CD1c-positive myeloid dendritic cell (primary cell): ENCODE measurements around the gene GPHN.

Experiments used
- DNase-seq: peaks from one replicate; pipeline ENCODE4 v3.0.0-alpha.2; 2016; ENCODE audit errors: extremely low spot score

GPHN gene

GRCh38 chr14:66600416-66600815 lies 92.5 kb downstream of the GPHN start:
- no peak for DNase-seq

- DNase-seq = no peak
Measured at GRCh38 chr14:66601932-66602578, 94.1 kb downstream of the GPHN start.

GRCh38 chr14:66603945-66604344 lies 96.0 kb downstream of the GPHN start:
- DNase-seq = no peak

DNA sequence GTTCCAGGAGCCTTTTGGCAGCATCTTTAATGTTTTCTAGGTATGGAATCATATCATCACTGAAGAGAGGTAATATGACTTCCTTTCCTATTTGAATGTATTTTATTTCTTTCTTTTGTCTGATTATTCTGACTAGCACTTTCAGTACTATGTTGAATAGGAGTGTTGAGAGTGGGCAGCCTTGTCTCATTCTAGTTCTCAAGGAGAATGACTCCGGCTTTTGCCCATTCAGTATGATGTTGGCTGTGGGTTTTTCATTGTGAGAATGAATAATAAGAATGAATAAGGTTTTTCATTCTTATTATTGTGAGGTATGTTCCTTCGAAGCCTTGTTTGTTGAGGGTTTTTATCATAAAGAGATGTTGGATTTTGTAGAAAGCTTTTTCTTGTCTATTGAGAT lies 98.9 kb downstream of the GPHN start:
- DNase-seq = no peak

- no peak for DNase-seq
Measured at GRCh38 chr14:66610154-66610563, 102.2 kb downstream of the GPHN start.

GRCh38 chr14:66613344-66613743 lies 105.4 kb downstream of the GPHN start:
- DNase-seq = no peak

- DNase-seq = no peak
Measured at GRCh38 chr14:66619952-66620351, 112.0 kb downstream of the GPHN start.

GRCh38 chr14:66623838-66624237 lies 115.9 kb downstream of the GPHN start:
- DNase-seq = no peak

GRCh38 chr14:66624336-66624937 lies 116.5 kb downstream of the GPHN start:
- peak; percentile 12 for DNase-seq

DNA sequence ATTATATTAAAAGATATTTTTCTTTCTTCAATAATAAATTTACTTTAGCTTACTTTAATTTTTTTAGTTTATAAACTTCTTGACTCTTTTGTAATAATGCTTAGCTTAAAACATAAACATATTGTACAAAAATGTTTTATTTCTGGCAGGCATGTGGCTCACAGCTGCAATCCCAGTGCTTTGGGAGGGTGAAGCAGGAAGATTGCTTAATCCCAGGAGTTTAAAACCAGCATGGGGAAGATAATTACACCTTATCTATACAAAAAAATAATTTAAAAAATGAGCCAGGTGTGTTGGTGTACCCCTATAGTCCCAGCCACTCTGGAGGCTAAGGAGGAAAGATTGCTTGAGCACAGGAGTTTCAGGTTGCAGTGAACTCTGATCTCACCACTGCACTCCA lies 120.7 kb downstream of the GPHN start:
- DNase-seq = no peak

- no peak for DNase-seq
Measured at GRCh38 chr14:66629499-66629898, 121.6 kb downstream of the GPHN start.

DNA sequence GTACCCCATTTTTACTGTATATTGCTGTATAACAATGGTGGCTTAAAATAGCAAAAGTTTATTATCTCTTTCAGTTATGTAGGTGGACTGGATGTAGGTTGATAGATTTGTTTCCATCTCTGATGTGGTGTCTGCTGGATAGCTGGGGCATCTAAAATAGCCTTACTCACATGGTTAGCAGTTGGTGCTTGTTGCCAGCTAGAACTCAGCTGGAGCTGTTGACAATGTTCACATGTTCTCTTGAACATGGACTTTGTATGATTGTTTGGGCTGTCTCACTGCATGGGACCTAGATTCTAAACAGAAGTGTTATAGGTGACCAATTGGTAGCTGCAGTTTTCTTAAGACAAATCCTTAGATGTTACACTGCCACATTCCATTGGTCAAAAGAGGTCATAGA lies 126.9 kb downstream of the GPHN start:
- DNase-seq = no peak

GRCh38 chr14:66635435-66635834 lies 127.5 kb downstream of the GPHN start:
- DNase-seq = no peak

DNA sequence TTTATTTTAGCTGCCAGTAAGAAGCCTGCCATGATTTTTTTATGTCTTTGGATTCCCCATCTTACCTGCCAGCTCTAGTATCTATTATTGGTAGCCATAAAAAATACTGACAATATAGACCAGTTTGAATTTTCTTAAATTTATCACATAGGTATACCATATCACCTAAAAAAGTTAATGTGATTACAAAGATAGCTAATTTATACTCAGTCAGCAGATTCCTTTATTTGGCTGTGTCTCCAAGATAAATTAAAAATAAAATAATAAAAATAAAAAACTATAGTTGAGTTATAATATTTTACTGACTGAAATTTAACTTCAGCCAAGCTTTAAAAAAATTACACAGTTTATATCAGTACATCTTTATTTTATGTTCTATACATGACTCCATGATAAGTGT lies 128.3 kb downstream of the GPHN start:
- no peak for DNase-seq

DNA sequence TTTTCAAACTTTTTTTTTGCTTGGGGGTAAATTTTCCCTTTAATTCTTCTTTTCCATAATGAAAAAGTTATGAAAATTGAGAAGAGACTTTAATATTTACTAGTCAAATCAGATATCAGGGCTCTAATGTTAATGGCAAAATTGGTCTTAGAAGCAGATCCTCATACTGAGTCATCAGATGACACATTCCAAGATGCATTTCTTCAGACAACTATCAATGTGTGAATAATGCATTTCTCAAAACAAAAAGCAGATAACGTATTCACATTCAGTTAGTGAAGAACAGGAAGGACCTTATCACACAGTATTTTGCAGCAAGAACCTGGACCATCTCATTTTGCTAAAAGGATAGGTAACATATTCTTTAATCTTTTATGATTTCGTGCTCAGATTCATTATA lies 130.7 kb downstream of the GPHN start:
- DNase-seq = no peak

- no peak for DNase-seq
Measured at GRCh38 chr14:66641861-66642635, 134.1 kb downstream of the GPHN start.

- DNase-seq = no peak
Measured at GRCh38 chr14:66643344-66643743, 135.4 kb downstream of the GPHN start.

DNA sequence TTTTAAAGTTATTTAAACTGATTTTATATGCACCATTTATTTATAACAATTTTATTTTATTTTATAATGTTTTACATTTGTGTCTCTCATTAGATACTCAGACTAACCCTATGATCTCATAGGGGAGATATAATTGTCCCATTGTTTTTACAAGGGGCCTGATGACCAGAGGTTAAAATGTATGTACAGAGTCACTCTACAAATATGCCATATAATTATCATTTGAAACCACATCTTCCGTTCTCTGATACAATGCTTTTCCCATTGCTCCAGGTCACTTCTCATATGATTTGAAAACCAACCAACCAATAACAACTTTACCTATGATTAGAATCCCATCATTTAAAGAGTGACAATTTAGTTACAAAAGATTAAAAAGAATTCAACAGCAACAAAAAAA lies 137.8 kb downstream of the GPHN start:
- DNase-seq = no peak

GRCh38 chr14:66649498-66649897 lies 141.6 kb downstream of the GPHN start:
- DNase-seq = no peak

GRCh38 chr14:66650491-66650911 lies 142.6 kb downstream of the GPHN start:
- no peak for DNase-seq

DNA sequence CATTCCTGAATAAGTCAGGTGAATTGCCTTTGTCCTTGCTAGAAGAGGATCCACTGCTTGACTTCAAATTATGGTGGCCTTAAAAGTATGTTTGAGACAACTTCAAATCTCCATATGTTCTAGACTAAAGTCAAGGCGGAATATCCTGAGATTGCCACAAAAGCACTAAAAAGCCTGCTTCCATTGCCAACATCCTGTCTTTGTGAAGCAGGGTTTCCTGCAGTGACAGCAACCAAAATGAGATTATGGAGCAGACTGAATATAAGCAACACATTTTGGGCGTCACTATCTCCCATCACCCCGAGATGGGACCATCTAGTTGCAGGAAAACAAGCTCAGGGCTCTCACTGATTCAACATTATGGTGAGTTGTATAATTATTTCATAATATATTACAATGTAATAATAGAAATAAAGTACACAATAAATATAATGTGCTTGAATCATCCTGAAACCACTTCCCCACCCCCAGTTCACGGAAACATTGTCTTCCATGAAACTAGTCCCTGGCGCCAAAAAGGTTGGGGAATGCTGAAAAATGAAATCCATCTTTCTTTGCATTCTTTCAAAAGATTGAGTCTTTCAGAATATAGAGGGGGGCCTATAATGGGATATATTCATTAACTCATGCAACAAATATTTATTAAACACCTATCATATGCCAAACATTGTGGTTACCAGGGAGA lies 143.7 kb downstream of the GPHN start:
- no peak for DNase-seq

GRCh38 chr14:66652525-66653106 lies 144.7 kb downstream of the GPHN start:
- no peak for DNase-seq
